Body of pancreas (tissue), 4 donors: Measurements from ENCODE around the gene SLC12A5. TPM values are rescaled to one million over a fixed set of nuclear protein-coding genes. Genes with fewer than 3 reads are reported as not detected.
A peak's percentile ranks its signal among the peaks of the same experiment; 100 is the strongest.

Source experiments
- ATAC-seq: fragments of 150-250 bp; one replicate; pipeline ENCODE4 v1.9.1; 2016
- DNase-seq, 4 donors: peaks; one replicate each; pipeline ENCODE4 v3.0.0-alpha.2; 2019
- H3K27ac ChIP-seq, 4 donors: fragments of 200-600 bp; sonication (generic); 1 replicate in 3 of 4; 2 replicates in 1 of 4; pipeline versions ENCODE4 v1.5.1 to v1.6.1; 2016 to 2019; ENCODE audit warnings: mild to moderate bottlenecking in 1 of 4, mixed read lengths in 1 of 4, moderate library complexity in 1 of 4
- H3K27me3 ChIP-seq, 2 donors: fragments of 200-600 bp; sonication (generic); one replicate each; pipeline ENCODE4 v1.6.0; 2016; ENCODE audit warnings: mild to moderate bottlenecking in 1 of 2
- H3K36me3 ChIP-seq, 2 donors: fragments of 200-600 bp; sonication (generic); replicated peaks in 1 of 2; 2 replicates each; pipeline ENCODE4 v1.5.1; 2016; ENCODE audit warnings: low read depth in 2 of 2; ENCODE audit not compliant: insufficient read depth in 1 of 2
- H3K4me1 ChIP-seq: fragments of 200-600 bp; sonication (generic); one replicate; pipeline ENCODE4 v1.6.0; 2016
- H3K4me3 ChIP-seq, 2 donors: fragments of 200-600 bp; sonication (generic); 1 replicate in 1 of 2; 2 replicates in 1 of 2; pipeline ENCODE4 v1.5.1; 2016 to 2019
- H3K9me3 ChIP-seq, 3 donors: fragments of 200-600 bp; sonication (generic); 1 replicate in 2 of 3; 2 replicates in 1 of 3; pipeline ENCODE4 v1.5.1; 2016
- POLR2A ChIP-seq, 3 donors: fragments of 450-650 bp; IDR thresholded peaks; one replicate each; pipeline ENCODE4 v1.6.1; 2016; ENCODE audit warnings: antibody characterized with exemption in 3 of 3, mild to moderate bottlenecking in 2 of 3
- WGBS, 2 donors: methylation state at CpG; one replicate each; pipeline ENCODE4 v1.1.5; 2017; 5-methylcytosine and 5-hydroxymethylcytosine counted together
- intact Hi-C: fragments of 100-400 bp; cut with DNase I; formaldehyde crosslinking; loops from one replicate; pipeline ENCODE4 v1.15.1; 2023
- total RNA-seq, 2 donors: library from RNA; depleted of rRNA; stranded (reverse); fragments of >200 nt; gene quantifications; one replicate each; pipeline ENCODE4 v1.1.0, GENCODE V29; 2016
- TF ChIP-seq, protein P1 (sequence below), 7 experiments: fragments of 450-650 bp in 4 of 7; fragments of 200-600 bp in 3 of 7; sonication (generic) in 3 of 7; IDR thresholded peaks; one replicate each; pipeline ENCODE4 v1.5.1; 2016 to 2019; ENCODE audit warnings: antibody characterized with exemption in 7 of 7

Gene SLC12A5
- total RNA-seq, 2 donors from 2014 or later, result not detected

DNA sequence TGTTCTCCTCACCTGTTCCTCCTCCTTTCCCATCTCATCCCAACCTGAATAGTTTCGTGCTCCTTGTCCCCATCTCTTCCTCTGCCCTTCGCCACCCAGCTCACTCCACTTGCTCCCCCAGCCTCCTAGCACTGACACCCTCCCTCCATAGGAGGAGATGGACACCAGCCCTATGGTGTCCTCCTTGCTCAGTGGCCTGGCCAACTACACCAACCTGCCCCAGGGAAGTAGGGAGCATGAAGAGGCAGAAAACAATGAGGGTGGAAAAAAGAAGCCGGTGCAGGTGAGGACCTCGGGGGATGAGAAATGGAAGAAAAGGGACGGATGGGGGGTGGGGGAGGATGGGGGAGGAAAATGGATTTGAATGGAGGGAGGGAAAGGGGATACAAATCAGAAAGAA is 6.2 kb downstream of the SLC12A5 start:
- 26 to 46% methylated on average over 5 of the region's 5 CpGs for WGBS, 2 donors
- no peak for ATAC-seq
- peaks cover 0 to 12% of the 10 kb centered on the region in 2 donors for H3K27me3 ChIP-seq

DNA sequence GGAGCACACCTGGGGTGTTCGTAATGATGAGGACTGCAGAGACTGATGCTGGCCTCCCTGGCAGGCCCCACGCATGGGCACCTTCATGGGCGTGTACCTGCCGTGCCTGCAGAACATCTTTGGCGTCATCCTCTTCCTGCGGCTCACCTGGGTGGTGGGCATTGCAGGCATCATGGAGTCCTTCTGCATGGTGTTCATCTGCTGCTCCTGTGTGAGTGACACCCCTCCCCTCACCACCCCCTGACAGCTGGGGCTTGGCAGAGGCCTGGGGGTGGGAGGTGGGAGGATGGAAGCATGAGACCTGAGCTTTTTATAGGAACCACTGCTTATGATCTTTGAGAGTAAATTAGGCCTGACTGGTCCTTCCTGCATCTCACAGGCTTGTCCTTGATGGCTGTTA is 6.7 kb downstream of the SLC12A5 start:
- no peak for ATAC-seq
- TF ChIP-seq, protein P1, sequence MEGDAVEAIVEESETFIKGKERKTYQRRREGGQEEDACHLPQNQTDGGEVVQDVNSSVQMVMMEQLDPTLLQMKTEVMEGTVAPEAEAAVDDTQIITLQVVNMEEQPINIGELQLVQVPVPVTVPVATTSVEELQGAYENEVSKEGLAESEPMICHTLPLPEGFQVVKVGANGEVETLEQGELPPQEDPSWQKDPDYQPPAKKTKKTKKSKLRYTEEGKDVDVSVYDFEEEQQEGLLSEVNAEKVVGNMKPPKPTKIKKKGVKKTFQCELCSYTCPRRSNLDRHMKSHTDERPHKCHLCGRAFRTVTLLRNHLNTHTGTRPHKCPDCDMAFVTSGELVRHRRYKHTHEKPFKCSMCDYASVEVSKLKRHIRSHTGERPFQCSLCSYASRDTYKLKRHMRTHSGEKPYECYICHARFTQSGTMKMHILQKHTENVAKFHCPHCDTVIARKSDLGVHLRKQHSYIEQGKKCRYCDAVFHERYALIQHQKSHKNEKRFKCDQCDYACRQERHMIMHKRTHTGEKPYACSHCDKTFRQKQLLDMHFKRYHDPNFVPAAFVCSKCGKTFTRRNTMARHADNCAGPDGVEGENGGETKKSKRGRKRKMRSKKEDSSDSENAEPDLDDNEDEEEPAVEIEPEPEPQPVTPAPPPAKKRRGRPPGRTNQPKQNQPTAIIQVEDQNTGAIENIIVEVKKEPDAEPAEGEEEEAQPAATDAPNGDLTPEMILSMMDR (IDR thresholded peaks at IDR 0.05), result no peak
- no peak for TF ChIP-seq POLR2A (IDR thresholded peaks at IDR 0.05)
- intact Hi-C loops, result no loop called here

More for the DNA sequence above, 6.2 kb downstream of the SLC12A5 start:
- no peak overlapping the region for H3K27ac ChIP-seq
- intact Hi-C loops, result no loop called here
- TF ChIP-seq, protein P1 (IDR thresholded peaks at IDR 0.05), result no peak
- no peak for TF ChIP-seq POLR2A (IDR thresholded peaks at IDR 0.05)
- H3K36me3 ChIP-seq, result no peaks in the 10 kb centered on the region
- DNase-seq, result no peak
- no peaks in the 10 kb centered on the region for H3K9me3 ChIP-seq
- no peak overlapping the region for H3K4me3 ChIP-seq
- H3K4me1 ChIP-seq, result peaks cover 10% of the 10 kb centered on the region

DNA sequence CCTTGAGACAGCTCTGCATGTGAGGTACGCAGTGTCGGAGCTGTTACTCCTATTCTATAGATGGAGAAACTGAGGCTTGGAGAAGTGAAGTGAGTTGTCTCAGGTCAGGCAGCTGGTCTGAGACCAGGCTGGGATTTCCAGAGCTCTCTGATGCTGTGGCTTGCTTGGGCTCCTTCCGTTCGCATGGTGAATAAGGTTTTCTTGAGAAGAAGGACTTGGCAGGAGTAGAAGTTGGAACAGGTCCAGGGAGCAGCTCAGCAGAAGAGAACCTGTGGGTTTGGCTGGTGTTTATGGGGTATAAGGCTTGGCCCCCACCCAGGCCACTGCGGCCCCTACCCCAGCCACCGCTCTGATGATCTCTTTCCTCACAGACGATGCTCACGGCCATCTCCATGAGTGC is 7.4 kb downstream of the SLC12A5 start:
- H3K4me3 ChIP-seq, result no peak overlapping the region
- ATAC-seq (no peak), DNase-seq (no peak)
- no peak for TF ChIP-seq POLR2A (IDR thresholded peaks at IDR 0.05)
- TF ChIP-seq, protein P1 (IDR thresholded peaks at IDR 0.05), result no peak
- intact Hi-C loops, result no loop called here
- H3K4me1 ChIP-seq, result peaks cover 9% of the 10 kb centered on the region
- WGBS, 2 donors, result 81 to 82% methylated on average over 6 to 8 of the region's 8 CpGs
- no peak overlapping the region for H3K27ac ChIP-seq
- peaks cover 0 to 6% of the 10 kb centered on the region in 2 donors for H3K27me3 ChIP-seq
- no peaks in the 10 kb centered on the region for H3K9me3 ChIP-seq
- H3K36me3 ChIP-seq, result no peaks in the 10 kb centered on the region

More for the DNA sequence above, 6.7 kb downstream of the SLC12A5 start:
- Histone ChIP-seq H3K36me3 (no peaks in the 10 kb centered on the region), H3K9me3 (no peaks in the 10 kb centered on the region), H3K27me3 (peaks cover 0 to 7% of the 10 kb centered on the region in 2 donors), H3K4me3 (no peak overlapping the region), H3K27ac (no peak overlapping the region), H3K4me1 (peaks cover 10% of the 10 kb centered on the region)
- WGBS, 2 donors, result 70 to 76% methylated on average over 6 of the region's 6 CpGs
- no peak for DNase-seq

DNA sequence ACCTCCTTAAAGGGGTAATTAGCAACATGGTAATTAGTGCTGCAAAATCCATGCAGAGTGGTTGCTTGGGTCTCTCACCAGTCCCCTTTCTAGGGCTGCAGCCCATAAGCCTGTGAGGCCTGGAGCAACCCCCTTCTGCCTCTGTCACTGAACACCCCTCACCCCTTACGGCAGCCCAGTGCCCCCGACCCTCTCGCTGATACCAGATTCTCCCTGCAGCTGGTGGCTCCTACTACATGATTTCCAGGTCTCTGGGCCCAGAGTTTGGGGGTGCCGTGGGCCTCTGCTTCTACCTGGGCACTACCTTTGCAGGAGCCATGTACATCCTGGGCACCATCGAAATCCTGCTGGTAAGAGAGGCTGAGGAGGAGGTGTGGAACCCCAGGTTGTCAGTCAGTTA is 8.0 kb downstream of the SLC12A5 start:
- peaks cover 3% of the 10 kb centered on the region for H3K4me1 ChIP-seq
- TF ChIP-seq POLR2A (IDR thresholded peaks at IDR 0.05), result no peak
- TF ChIP-seq, protein P1 (IDR thresholded peaks at IDR 0.05), result no peak
- H3K4me3 ChIP-seq, result no peak overlapping the region
- H3K36me3 ChIP-seq, result no peaks in the 10 kb centered on the region
- H3K9me3 ChIP-seq, result no peaks in the 10 kb centered on the region
- 51 to 63% methylated on average over 4 of the region's 5 CpGs for WGBS, 2 donors
- peaks cover 0 to 6% of the 10 kb centered on the region in 2 donors for H3K27me3 ChIP-seq
- ATAC-seq, result no peak
- H3K27ac ChIP-seq, result no peak overlapping the region
- DNase-seq, result no peak
- intact Hi-C loops, result no loop called here

DNA sequence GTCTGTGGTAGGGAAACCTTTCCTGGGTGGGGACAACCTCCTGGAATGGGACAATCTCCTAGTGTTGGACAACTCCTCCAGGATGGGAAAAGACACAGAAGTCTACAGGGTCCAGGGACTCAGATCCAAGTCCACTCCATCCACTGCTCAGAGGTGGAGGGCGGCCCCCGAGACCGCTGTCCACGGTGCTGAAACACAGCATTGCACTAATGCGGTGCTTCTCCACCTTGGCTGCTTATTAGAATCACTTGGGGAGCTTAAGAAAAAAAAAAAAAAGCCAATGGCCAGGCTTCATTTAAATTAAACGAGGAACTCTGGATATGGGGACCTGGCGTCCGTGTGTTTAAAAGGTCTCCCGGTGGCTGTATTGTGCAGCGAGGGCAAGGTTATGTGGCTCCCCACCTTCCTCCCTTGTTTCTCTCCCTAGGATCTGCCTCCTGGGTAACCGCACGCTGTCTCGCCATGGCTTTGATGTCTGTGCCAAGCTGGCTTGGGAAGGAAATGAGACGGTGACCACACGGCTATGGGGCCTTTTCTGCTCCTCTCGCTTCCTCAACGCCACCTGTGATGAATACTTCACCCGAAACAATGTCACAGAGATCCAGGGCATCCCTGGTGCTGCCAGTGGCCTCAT is 12.0 kb downstream of the SLC12A5 start:
- ATAC-seq (no peak), DNase-seq (peak in 2 of 4 donors; percentile 31 to 40)
- WGBS, 2 donors, result 10 to 22% methylated on average over 12 to 18 of the region's 18 CpGs
- Histone ChIP-seq H3K27ac (no peak overlapping the region), H3K4me1 (no peaks in the 10 kb centered on the region), H3K4me3 (no peak overlapping the region), H3K36me3 (no peaks in the 10 kb centered on the region), H3K9me3 (no peaks in the 10 kb centered on the region), H3K27me3 (no peaks in the 10 kb centered on the region)
- intact Hi-C loops, result no loop called here
- TF ChIP-seq POLR2A (IDR thresholded peaks at IDR 0.05), result no peak
- TF ChIP-seq, protein P1 (IDR thresholded peaks at IDR 0.05), result no peak
